HCT116 (cell line): ENCODE results near the gene DPEP3. TPM values are rescaled to one million over a fixed set of nuclear protein-coding genes. Genes with fewer than 3 reads are reported as not detected.
"Not testable (repeated sequence)": the region's sequence is repeated elsewhere in the genome, so short reads cannot be mapped to it uniquely, and the experiment has no call there.

Experiments
- ATAC-seq: fragments of 200-7000 bp; cut with Tn5 transposase; 2 replicates; pipeline ENCODE4 v1.9.1; 2020; ENCODE audit warnings: mild to moderate bottlenecking, moderate library complexity
- BruUV-seq: library from RNA; stranded (reverse); fragments of 400-500 nt; replicated peaks from 2 replicates; lab custom pipeline; 2021; lab: Mats Ljungman, UMichigan
- CTCF ChIA-PET: fragments of 300-600 bp; sonication (Branson Sonifier 250); formaldehyde crosslinking; loops from one replicate; lab custom pipeline; 2021; ENCODE audit warnings: antibody characterized with exemption; lab: Charles Lee
- POLR2A ChIA-PET: fragments of 300-600, 350-600 bp; sonication (Branson Sonifier 250); formaldehyde crosslinking; loops from one replicate; lab custom pipeline; 2021; ENCODE audit warnings: antibody characterized with exemption; lab: Charles Lee
- RAD21 ChIA-PET, 2 experiments: fragments of 300-600 bp; sonication (Branson Sonifier 250); formaldehyde crosslinking; loops; one replicate each; lab custom pipeline; 2023; ENCODE audit warnings: low total read pairs in 2 of 2; ENCODE audit not compliant: uncharacterized antibody in 2 of 2, unreplicated experiment in 2 of 2, low non-redundant PET in 1 of 2; lab: Charles Lee
- DNase-seq: peaks from one replicate; pipeline ENCODE4 v3.0.0-alpha.2; 2010; ENCODE audit warnings: low read depth, low spot score
- H2AFZ ChIP-seq: fragments of 200-600 bp; shearing (Covaris generic), sonication (generic); 2 replicates; pipeline ENCODE4 v1.6.1; 2017; ENCODE audit warnings: low read depth, mixed run types, mixed read lengths, antibody characterized with exemption, low read length; ENCODE audit not compliant: poor library complexity, severe bottlenecking
- H3K27ac ChIP-seq: 2 replicates; pipeline ENCODE4 v1.5.1; 2012; ENCODE audit warnings: low read depth, low read length
- H3K27me3 ChIP-seq: fragments of 200-600 bp; sonication (generic); 2 replicates; pipeline ENCODE4 v1.6.1; 2016; ENCODE audit warnings: mixed run types, low read length, mixed read lengths; ENCODE audit not compliant: insufficient read depth
- H3K36me3 ChIP-seq, 2 experiments: fragments of 200-500 bp in 1 of 2; fragments of 200-600 bp in 1 of 2; sonication (Bioruptor generic) in 1 of 2; sonication (generic) in 1 of 2; 2 replicates each; pipeline versions ENCODE4 v1.5.1 to v1.6.1; 2014 to 2016; ENCODE audit warnings: low read length in 2 of 2, inconsistent platforms in 1 of 2, mixed read lengths in 1 of 2, mixed run types in 1 of 2; ENCODE audit not compliant: insufficient read depth in 2 of 2, control insufficient read depth in 1 of 2
- H3K4me1 ChIP-seq, 2 experiments: fragments of 200-600 bp in 1 of 2; sonication (generic) in 1 of 2; 2 replicates each; pipeline versions ENCODE4 v1.5.1 to v1.6.1; 2012 to 2017; ENCODE audit warnings: low read length in 2 of 2, inconsistent platforms in 1 of 2, mild to moderate bottlenecking in 1 of 2, mixed read lengths in 1 of 2, mixed run types in 1 of 2, moderate library complexity in 1 of 2; ENCODE audit not compliant: insufficient read depth in 2 of 2, control insufficient read depth in 1 of 2
- H3K4me2 ChIP-seq: fragments of 200-600 bp; sonication (generic); 2 replicates; pipeline ENCODE4 v1.6.1; 2017; ENCODE audit warnings: mixed run types, low read length, mixed read lengths
- H3K4me3 ChIP-seq, 2 experiments: fragments of 200-600 bp in 1 of 2; sonication (generic) in 1 of 2; replicated peaks in 1 of 2; 2 replicates each; pipeline ENCODE4 v1.5.1; 2011 to 2016; ENCODE audit warnings: low read length in 2 of 2, control low read depth in 1 of 2, low read depth in 1 of 2, mild to moderate bottlenecking in 1 of 2, mixed read lengths in 1 of 2, mixed run types in 1 of 2
- H3K79me2 ChIP-seq: fragments of 200-600 bp; sonication (generic); 2 replicates; pipeline ENCODE4 v1.6.1; 2017; ENCODE audit warnings: mild to moderate bottlenecking, mixed run types, low read length, moderate library complexity, mixed read lengths; ENCODE audit not compliant: insufficient read depth
- H3K9ac ChIP-seq: fragments of 200-600 bp; sonication (generic); 2 replicates; pipeline ENCODE4 v1.6.1; 2016; ENCODE audit warnings: low read length, mixed read lengths
- H3K9me2 ChIP-seq: fragments of 200-600 bp; sonication (generic), shearing (Covaris generic); 2 replicates; pipeline ENCODE4 v1.6.1; 2017; ENCODE audit warnings: mixed run types, mild to moderate bottlenecking, moderate library complexity; ENCODE audit not compliant: insufficient read depth
- H3K9me3 ChIP-seq, 2 experiments: fragments of 200-500 bp in 1 of 2; fragments of 200-600 bp in 1 of 2; sonication (Bioruptor generic) in 1 of 2; sonication (generic) in 1 of 2; 2 replicates each; pipeline ENCODE4 v1.6.1; 2014 to 2017; ENCODE audit warnings: low read length in 2 of 2, mixed read lengths in 2 of 2, inconsistent platforms in 1 of 2, low read depth in 1 of 2, mild to moderate bottlenecking in 1 of 2, mixed run types in 1 of 2, moderate library complexity in 1 of 2; ENCODE audit not compliant: control insufficient read depth in 1 of 2, insufficient read depth in 1 of 2
- H4K20me1 ChIP-seq: fragments of 200-600 bp; sonication (generic), shearing (Covaris generic); 2 replicates; pipeline ENCODE4 v1.6.1; 2017; ENCODE audit warnings: mixed run types, mild to moderate bottlenecking, moderate library complexity; ENCODE audit not compliant: insufficient read depth
- FOSL1 ChIP-seq: IDR thresholded peaks from 2 replicates; pipeline ENCODE4 v1.6.1; 2012; ENCODE audit warnings: low read depth
- JUND ChIP-seq: IDR thresholded peaks from 2 replicates; pipeline ENCODE4 v1.6.1; 2012
- POLR2A ChIP-seq: IDR thresholded peaks from 2 replicates; pipeline ENCODE4 v1.7.0; 2011; ENCODE audit warnings: borderline replicate concordance; ENCODE audit not compliant: insufficient read depth, insufficient read length; ENCODE audit errors: extremely low read depth
- POLR2AphosphoS5 ChIP-seq: IDR thresholded peaks from 2 replicates; pipeline ENCODE4 v1.6.1; 2011; ENCODE audit warnings: mild to moderate bottlenecking, low read depth, low read length, moderate library complexity
- RAD21 ChIP-seq: IDR thresholded peaks from 2 replicates; pipeline ENCODE4 v1.6.1; 2012; ENCODE audit warnings: low read depth, mild to moderate bottlenecking
- ZNF274 ChIP-seq: fragments of 200-500 bp; sonication (Bioruptor generic); IDR thresholded peaks from 2 replicates; pipeline ENCODE4 v1.6.1; 2014; ENCODE audit warnings: mild to moderate bottlenecking, low read depth, low read length, inconsistent platforms
- intact Hi-C: fragments of 100-400 bp; cut with micrococcal nuclease; formaldehyde crosslinking; loops from 2 replicates; pipeline ENCODE4 v1.10.0; 2022
- total RNA-seq: library from RNA; stranded (reverse); gene quantifications from one replicate; pipeline ENCODE4 v1.2.1, GENCODE V29; 2021; ENCODE audit not compliant: unreplicated experiment
- TF ChIP-seq, protein P1 (sequence below), 3 experiments: fragments of 200-600 bp in 1 of 3; sonication (generic) in 1 of 3; IDR thresholded peaks in 2 of 3; conservative IDR thresholded peaks in 1 of 3; 2 replicates each; pipeline ENCODE4 v1.5.1; 2012 to 2017; ENCODE audit warnings: low read depth in 2 of 3, low read length in 2 of 3, antibody characterized with exemption in 1 of 3, borderline replicate concordance in 1 of 3, control low read depth in 1 of 3, mild to moderate bottlenecking in 1 of 3, mixed read lengths in 1 of 3, mixed run types in 1 of 3, moderate library complexity in 1 of 3; ENCODE audit not compliant: insufficient read depth in 1 of 3
- TF ChIP-seq, protein P2 (sequence below): IDR thresholded peaks from 2 replicates; pipeline ENCODE4 v1.6.1; 2012

The DPEP3 gene
- total RNA-seq, 1 experiment from 2014 or later: not detected

DNA sequence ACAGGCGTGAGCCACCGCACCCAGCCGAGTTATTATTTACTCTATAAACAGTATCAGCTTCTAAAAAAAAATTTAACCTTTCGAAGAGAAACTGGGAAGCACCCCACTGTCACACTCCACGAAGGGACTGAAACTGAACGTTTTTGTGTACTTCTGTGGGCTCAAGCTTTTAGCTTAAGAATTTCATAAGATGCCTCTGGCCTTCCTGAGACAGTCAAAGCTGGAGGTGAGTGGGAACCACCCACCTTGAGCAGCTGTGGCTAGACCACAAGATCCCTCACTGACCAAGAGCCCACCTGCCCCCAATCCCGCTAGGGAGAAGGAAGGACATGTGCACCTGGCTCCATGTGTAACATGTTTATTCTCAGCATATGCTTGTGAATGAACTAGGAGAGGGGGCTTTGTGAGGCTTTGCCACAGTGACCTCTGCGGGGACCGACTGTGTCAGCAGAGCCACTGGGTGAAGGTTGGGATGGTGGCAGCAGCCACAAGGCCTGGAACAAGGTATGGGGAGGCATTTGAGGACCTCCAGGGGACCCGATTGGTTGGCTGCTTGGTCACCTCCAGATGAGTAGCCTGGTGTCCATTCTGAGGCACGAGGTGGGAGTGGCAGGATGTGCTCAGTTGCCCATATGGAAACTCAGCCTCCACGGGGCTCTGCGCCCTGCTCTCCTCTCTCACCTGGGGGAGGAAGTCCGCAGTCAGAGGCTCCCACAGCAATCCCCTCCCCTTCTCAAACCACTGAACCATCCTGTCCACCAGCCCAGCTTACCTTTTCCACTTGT, 4.8 kb downstream of the DPEP3 start:
- TF ChIP-seq FOSL1: no peak
- TF ChIP-seq POLR2A: no peak
- TF ChIP-seq, protein P1, sequence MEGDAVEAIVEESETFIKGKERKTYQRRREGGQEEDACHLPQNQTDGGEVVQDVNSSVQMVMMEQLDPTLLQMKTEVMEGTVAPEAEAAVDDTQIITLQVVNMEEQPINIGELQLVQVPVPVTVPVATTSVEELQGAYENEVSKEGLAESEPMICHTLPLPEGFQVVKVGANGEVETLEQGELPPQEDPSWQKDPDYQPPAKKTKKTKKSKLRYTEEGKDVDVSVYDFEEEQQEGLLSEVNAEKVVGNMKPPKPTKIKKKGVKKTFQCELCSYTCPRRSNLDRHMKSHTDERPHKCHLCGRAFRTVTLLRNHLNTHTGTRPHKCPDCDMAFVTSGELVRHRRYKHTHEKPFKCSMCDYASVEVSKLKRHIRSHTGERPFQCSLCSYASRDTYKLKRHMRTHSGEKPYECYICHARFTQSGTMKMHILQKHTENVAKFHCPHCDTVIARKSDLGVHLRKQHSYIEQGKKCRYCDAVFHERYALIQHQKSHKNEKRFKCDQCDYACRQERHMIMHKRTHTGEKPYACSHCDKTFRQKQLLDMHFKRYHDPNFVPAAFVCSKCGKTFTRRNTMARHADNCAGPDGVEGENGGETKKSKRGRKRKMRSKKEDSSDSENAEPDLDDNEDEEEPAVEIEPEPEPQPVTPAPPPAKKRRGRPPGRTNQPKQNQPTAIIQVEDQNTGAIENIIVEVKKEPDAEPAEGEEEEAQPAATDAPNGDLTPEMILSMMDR (IDR thresholded peaks at IDR 0.05 in 2 of 3, conservative IDR thresholded peaks at IDR 0.05 in 1 of 3; ENCODE audit: borderline replicate concordance in 1 of 3, insufficient read depth in 1 of 3, low read depth in 2 of 3, low read length in 2 of 3): no peak
- TF ChIP-seq, protein P2, sequence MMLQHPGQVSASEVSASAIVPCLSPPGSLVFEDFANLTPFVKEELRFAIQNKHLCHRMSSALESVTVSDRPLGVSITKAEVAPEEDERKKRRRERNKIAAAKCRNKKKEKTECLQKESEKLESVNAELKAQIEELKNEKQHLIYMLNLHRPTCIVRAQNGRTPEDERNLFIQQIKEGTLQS: no peak
- TF ChIP-seq JUND: no peak
- no peak for TF ChIP-seq RAD21
- TF ChIP-seq POLR2AphosphoS5: no peak
- no peak for TF ChIP-seq ZNF274
- no peak overlapping the region for H2AFZ ChIP-seq
- POLR2A ChIA-PET: no interaction called here
- H3K79me2 ChIP-seq: no peaks in the 10 kb centered on the region
- no peaks in the 10 kb centered on the region for H3K9me2 ChIP-seq
- no peak overlapping the region for H3K9ac ChIP-seq
- RAD21 ChIA-PET: no interaction called here
- H3K27me3 ChIP-seq: no peaks in the 10 kb centered on the region
- ATAC-seq (no peak), DNase-seq (no peak)
- no peaks in the 10 kb centered on the region for H3K4me1 ChIP-seq
- H3K36me3 ChIP-seq: no peaks in the 10 kb centered on the region
- no peak overlapping the region for H3K27ac ChIP-seq
- H3K4me3 ChIP-seq: no peak overlapping the region
- CTCF ChIA-PET: no interaction called here
- intact Hi-C loops: no loop called here
- no peak overlapping the region for H3K4me2 ChIP-seq
- BruUV-seq: no TSS peak
- no peaks in the 10 kb centered on the region for H3K9me3 ChIP-seq
- H4K20me1 ChIP-seq: no peaks in the 10 kb centered on the region

DNA sequence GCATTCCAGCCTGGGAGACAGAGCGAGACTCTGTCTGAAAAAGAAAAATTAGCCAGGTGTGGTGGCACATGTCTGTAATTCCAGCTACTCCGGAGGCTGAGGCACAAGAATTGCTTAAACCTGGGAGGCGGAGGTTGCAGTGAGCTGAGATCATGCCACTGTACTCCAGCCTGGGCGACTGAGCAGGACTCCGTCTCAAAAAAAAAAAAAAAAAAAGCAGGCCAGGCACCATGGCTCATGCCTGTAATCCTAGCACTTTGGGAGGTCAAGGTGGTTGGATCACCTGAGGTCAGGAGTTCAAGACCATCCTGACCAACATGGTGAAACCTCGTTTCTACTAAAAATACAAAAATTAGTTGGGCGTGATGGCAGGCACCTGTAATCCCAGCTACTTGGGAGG, 8.0 kb downstream of the DPEP3 start:
- H3K9me3 ChIP-seq, H3K27ac ChIP-seq, DNase-seq, H3K27me3 ChIP-seq, H3K4me1 ChIP-seq, intact Hi-C loops, H3K79me2 ChIP-seq, H3K4me3 ChIP-seq, H3K36me3 ChIP-seq, RAD21 ChIA-PET, H3K4me2 ChIP-seq, H4K20me1 ChIP-seq, H2AFZ ChIP-seq, H3K9ac ChIP-seq, BruUV-seq, H3K9me2 ChIP-seq, ATAC-seq: not testable (repeated sequence)
- ChIA-PET CTCF (interaction anchor here (1.1 kb wide), 1 partner anchor 69 kb away, joined by 3 read pairs; no protein-coding TSS in a partner anchor), POLR2A (interaction anchor here (1.3 kb wide), 1 partner anchor 10 kb away, joined by 3 read pairs; no protein-coding TSS in a partner anchor)
